ENCODE data around the gene BCKDHB.

GRCh38 chr6:80263585-80263984 lies 157.1 kb downstream of the BCKDHB start:
- TF ChIP-seq, protein P1, sequence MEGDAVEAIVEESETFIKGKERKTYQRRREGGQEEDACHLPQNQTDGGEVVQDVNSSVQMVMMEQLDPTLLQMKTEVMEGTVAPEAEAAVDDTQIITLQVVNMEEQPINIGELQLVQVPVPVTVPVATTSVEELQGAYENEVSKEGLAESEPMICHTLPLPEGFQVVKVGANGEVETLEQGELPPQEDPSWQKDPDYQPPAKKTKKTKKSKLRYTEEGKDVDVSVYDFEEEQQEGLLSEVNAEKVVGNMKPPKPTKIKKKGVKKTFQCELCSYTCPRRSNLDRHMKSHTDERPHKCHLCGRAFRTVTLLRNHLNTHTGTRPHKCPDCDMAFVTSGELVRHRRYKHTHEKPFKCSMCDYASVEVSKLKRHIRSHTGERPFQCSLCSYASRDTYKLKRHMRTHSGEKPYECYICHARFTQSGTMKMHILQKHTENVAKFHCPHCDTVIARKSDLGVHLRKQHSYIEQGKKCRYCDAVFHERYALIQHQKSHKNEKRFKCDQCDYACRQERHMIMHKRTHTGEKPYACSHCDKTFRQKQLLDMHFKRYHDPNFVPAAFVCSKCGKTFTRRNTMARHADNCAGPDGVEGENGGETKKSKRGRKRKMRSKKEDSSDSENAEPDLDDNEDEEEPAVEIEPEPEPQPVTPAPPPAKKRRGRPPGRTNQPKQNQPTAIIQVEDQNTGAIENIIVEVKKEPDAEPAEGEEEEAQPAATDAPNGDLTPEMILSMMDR (IDR thresholded peaks at IDR 0.05) = no peak
- no peak for TF ChIP-seq POLR2AphosphoS5 (IDR thresholded peaks at IDR 0.05; ENCODE audit: insufficient read depth in 1 of 2, low read depth in 1 of 2)

All from vagina (tissue), 2 donors.